Kidney epithelial cell (primary cell): ENCODE data around the gene MARK4. TPM values are rescaled to one million over a fixed set of nuclear protein-coding genes. Genes with fewer than 3 reads are reported as not detected.

Experiments
- DNase-seq: peaks from one replicate; pipeline ENCODE4 v3.0.0-alpha.2; 2010; ENCODE audit warnings: low read depth
- H3K27me3 ChIP-seq: 2 replicates; pipeline ENCODE4 v1.6.0; 2011; ENCODE audit warnings: low read length; ENCODE audit not compliant: control insufficient read depth, insufficient read depth
- H3K36me3 ChIP-seq: 2 replicates; pipeline ENCODE4 v1.5.1; 2011; ENCODE audit warnings: low read length; ENCODE audit not compliant: control insufficient read depth, insufficient read depth
- H3K4me3 ChIP-seq: 2 replicates; pipeline ENCODE4 v1.5.1; 2011; ENCODE audit warnings: low read depth, mild to moderate bottlenecking, control low read depth, low read length
- CTCF ChIP-seq: IDR thresholded peaks from 2 replicates; pipeline ENCODE4 v1.5.1; 2011; ENCODE audit warnings: mild to moderate bottlenecking, moderate library complexity, low read length, control low read depth, inconsistent platforms; ENCODE audit not compliant: insufficient read depth, poor library complexity, severe bottlenecking
- total RNA-seq: library from RNA; depleted of rRNA; stranded (reverse); fragments of >200 nt; gene quantifications from 2 replicates; pipeline ENCODE4 v1.2.3, GENCODE V29; 2015

Gene MARK4
- total RNA-seq, 1 donor from 2014 or later = 21.9 TPM

GRCh38 chr19:45213031-45213430, 38.0 kb upstream of the MARK4 start:
- Histone ChIP-seq H3K27me3 (peaks cover 24% of the 10 kb centered on the region), H3K4me3 (no peak overlapping the region), H3K36me3 (no peaks in the 10 kb centered on the region)
- no peak for DNase-seq
- no peak for TF ChIP-seq CTCF

- no peak for TF ChIP-seq CTCF
- Histone ChIP-seq H3K27me3 (peaks cover 36% of the 10 kb centered on the region), H3K36me3 (no peaks in the 10 kb centered on the region), H3K4me3 (no peak overlapping the region)
- peak; percentile 2 for DNase-seq
These were observed 35.5 kb upstream of the MARK4 start for GRCh38 chr19:45215391-45216191.

GRCh38 chr19:45216667-45217066, 34.4 kb upstream of the MARK4 start:
- H3K36me3 ChIP-seq = no peaks in the 10 kb centered on the region
- DNase-seq = no peak
- peaks cover 42% of the 10 kb centered on the region for H3K27me3 ChIP-seq
- no peak overlapping the region for H3K4me3 ChIP-seq
- no peak for TF ChIP-seq CTCF

GRCh38 chr19:45217193-45217956, 33.7 kb upstream of the MARK4 start:
- no peak overlapping the region for H3K4me3 ChIP-seq
- peaks cover 45% of the 10 kb centered on the region for H3K27me3 ChIP-seq
- DNase-seq = no peak
- no peak for TF ChIP-seq CTCF
- H3K36me3 ChIP-seq = no peaks in the 10 kb centered on the region

- Histone ChIP-seq H3K27me3 (peaks cover 47% of the 10 kb centered on the region), H3K36me3 (no peaks in the 10 kb centered on the region), H3K4me3 (no peak overlapping the region)
- no peak for TF ChIP-seq CTCF
- no peak for DNase-seq
These were observed 33.1 kb upstream of the MARK4 start for GRCh38 chr19:45217957-45218334.
